Islet precursor cell (in vitro differentiated cells): Measurements from ENCODE around the gene ALOX12B.
A peak's percentile ranks its signal among the peaks of the same experiment; 100 is the strongest.
"Not testable (repeated sequence)": the region's sequence is repeated elsewhere in the genome, so short reads cannot be mapped to it uniquely, and the experiment has no call there.

Source experiments
- DNase-seq: peaks from one replicate; pipeline ENCODE4 v3.0.0-alpha.2; 2018

ALOX12B gene

DNA sequence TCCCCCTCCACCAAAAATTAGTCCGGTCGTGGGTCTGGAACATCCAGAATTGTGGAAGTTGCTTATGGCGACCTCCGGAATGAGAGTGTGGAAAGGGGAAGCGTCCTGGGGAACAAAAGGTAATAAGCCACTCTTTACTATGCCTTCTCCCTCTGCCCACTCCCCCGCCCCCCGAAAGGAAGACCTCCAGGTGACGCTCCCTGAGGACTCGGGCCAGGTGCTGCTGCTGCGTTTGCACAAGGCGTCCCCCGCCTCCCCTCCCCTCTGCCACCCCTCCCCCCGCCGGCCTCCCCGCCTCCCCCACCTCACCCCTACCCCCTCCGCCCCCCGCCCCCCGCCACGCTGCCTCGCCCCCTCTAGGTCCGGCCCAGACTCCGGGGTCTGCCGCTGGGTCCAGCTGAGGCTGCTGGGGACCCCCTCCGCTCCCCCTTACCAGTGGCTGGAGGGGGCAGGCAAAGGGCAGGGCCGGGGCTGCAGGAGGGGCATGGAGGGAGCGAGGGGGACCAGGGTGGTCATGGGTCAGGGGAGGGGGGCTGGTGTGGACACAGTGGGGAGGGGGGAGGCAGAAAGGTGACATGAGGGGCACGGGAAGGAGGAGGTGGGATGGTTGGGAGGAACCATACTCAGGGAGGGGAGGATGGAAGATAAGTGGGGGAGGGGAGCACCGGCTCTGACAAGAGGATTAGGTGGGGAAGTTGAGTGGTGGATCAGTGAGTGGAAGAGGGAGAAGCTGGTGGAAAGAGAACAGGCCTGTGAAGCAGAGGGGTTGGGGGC is 23.6 kb downstream of the ALOX12B start:
- DNase-seq, result no peak

DNA sequence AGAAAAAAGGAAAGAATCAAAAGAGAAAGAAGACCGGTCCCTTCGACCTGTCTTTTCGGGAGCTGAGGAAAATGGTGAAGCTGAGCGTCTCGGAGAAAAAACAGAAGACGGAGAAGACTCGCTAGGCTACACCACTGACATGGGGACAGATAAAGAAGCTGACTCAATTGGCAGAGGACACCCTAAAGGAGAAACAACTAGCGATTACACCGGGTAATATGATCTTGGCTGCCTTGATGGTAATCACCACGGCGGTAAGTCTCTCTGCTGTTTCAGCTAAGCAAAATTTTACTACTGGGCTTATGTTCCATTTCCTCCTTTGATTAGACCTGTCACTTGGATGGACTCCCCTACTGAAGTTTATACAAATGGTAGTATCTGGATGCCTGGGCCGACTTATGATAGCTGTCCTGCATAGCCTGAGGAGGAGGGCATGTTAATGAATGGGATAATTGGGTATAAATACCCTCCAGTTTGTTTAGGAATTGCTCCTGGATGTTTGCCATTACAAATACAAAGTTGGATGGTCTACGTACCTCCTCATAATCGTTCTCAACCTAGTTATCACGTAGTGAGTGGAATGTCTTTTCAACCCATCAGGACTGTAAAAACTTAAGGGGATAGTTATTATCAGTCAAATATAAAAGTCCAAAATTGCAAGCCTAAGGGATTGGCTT is 24.6 kb downstream of the ALOX12B start:
- no peak for DNase-seq

DNA sequence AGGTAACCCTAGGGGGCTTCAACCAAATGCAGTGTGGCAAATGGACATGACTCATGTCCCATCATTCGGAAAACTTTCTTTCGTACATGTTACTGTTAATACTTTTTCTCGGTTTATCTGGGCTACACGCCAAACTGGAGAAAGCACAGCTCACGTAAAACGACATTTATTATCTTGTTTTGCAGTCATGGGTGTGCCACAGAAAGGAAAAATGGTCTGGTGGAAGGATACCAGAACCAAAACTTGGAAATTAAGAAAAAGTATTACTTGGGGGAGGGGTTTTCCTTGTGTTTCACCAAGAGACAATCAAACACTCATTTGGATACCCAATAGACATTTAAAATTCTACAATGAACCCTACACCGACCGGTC is 25.1 kb downstream of the ALOX12B start:
- DNase-seq, result no peak

DNA sequence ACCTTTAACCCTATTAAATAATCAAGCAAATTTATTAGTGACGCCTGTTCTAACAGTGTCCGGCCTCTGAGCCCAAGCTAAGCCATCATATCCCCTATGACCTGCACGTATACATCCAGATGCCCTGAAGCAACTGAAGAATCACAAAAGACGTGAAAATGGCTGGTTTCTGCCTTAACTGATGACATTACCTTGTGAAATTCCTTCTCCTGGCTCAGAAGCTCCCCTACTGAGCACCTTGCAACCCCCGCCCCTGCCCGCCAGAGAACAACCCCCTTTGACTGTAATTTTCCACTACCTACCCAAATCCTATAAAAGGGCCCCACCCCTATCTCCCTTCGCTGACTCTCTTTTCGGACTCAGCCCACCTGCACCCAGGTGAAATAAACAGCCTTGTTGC is 25.7 kb downstream of the ALOX12B start:
- DNase-seq, result not testable (repeated sequence)

GRCh38 chr17:8060274-8060673 is 27.2 kb downstream of the ALOX12B start:
- peak; percentile 76 for DNase-seq

- no peak for DNase-seq
Observed at GRCh38 chr17:8059131-8059530, 28.4 kb downstream of the ALOX12B start.

GRCh38 chr17:8057691-8058114 is 29.8 kb downstream of the ALOX12B start:
- DNase-seq, result peak; percentile 80

DNA sequence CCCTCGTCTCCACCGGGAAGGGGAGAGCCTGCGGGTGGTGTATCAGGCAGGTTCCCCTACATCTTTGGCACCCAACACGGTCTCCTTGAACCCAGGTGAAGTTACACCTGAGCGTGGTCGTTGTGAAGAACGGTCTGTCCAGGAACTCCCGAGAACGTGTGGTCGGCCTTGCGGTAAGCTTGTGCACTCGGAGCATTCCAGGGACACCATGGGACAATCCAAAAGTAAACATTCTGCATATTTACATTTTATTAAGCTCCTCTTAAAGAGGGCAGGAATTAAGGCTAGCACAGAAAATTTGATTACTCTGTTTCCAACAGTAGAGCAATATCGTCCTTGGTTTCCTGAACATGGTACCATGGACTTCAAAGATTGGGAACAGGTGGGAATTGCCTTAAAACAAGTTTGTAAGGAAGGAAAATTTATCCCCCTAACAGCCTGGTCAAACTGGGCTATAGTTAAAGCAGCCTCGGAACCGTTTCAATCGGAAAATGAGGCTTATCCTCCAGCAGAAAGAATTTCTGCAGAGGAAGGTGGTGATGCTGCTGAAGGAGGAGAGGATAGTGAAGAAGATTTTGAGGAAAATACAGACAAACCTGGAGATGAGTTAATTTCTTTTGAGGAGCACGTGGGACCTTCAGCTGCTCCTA is 30.4 kb downstream of the ALOX12B start:
- DNase-seq, result no peak

- peak; percentile 82 for DNase-seq
Observed at GRCh38 chr17:8056232-8056975, 31.1 kb downstream of the ALOX12B start.

- DNase-seq, result no peak
Observed at GRCh38 chr17:8055851-8056231, 31.7 kb downstream of the ALOX12B start.

DNA sequence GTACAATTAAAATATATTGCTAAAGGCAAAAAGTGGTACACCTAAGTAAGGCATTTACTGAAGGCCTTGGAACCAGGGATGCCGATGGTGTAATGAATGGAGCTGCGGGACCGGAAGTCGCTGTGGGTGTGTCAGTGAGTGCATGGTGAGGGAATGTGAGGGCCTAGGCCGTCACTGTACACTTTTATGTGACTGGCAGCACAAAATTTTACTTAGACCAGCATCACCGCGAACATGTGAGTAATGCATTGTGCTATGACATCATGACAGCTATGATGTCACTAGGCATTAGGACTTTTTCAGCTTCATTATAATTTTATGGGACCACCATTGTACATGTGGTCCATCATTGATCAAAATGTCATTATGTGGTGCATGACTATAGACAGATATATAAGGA is 33.9 kb downstream of the ALOX12B start:
- no peak for DNase-seq

- no peak for DNase-seq
Observed at GRCh38 chr17:8052256-8053252, 35.0 kb downstream of the ALOX12B start.

- no peak for DNase-seq
Observed at GRCh38 chr17:8051831-8052230, 35.7 kb downstream of the ALOX12B start.

- DNase-seq, result peak; percentile 23
Observed at GRCh38 chr17:8048736-8049135, 38.8 kb downstream of the ALOX12B start.

DNA sequence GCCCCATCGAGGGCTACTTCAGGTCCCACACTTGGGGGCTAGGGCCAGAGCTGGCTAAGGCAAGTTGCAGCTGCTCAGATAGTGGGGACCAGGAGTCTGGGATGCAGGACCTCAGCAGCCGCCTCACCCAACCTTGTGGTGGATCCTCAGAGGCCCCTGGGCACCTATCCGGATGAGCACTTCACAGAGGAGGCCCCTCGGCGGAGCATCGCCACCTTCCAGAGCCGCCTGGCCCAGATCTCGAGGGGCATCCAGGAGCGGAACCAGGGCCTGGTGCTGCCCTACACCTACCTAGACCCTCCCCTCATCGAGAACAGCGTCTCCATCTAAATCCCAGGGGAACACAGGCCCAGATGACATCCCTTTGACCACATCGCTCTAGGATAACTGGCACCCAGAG is 39.3 kb downstream of the ALOX12B start:
- DNase-seq, result peak; percentile 52

- peak; percentile 44 for DNase-seq
Observed at GRCh38 chr17:8047769-8048110, 39.8 kb downstream of the ALOX12B start.

DNA sequence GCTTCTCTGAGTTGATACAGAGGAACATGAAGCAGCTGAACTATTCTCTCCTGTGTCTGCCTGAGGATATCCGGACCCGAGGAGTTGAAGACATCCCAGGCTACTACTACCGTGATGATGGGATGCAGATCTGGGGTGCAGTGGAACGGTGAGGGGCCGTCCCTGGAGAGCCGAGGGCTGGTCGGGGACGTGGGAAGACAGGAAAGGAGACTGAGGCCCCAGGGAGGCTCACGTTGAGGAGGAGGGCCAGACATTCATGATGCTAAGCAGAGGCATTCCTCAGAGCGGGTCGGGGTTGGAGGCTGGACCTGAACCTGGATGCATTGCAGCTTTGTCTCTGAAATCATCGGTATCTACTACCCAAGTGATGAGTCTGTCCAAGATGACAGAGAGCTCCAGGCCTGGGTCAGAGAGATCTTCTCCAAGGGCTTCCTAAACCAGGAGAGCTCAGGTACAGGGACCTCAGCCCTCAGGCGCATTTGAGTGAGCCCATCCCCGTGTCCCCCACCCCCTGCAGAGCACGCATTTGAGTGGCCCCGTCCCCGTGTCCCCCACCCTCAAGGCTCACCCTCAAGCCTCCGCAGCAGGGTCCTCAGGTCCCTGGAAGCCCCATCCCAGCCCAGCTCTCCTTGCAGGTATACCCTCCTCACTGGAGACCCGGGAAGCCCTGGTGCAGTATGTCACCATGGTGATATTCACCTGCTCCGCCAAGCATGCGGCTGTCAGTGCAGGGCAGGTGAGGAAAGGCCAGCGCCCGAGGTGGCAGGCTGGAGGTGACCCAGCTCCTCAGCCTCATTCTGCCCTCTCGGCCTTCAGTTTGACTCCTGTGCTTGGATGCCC is 40.4 kb downstream of the ALOX12B start:
- DNase-seq, result peak; percentile 45

GRCh38 chr17:8046306-8046928 is 41.1 kb downstream of the ALOX12B start:
- peak; percentile 50 for DNase-seq

DNA sequence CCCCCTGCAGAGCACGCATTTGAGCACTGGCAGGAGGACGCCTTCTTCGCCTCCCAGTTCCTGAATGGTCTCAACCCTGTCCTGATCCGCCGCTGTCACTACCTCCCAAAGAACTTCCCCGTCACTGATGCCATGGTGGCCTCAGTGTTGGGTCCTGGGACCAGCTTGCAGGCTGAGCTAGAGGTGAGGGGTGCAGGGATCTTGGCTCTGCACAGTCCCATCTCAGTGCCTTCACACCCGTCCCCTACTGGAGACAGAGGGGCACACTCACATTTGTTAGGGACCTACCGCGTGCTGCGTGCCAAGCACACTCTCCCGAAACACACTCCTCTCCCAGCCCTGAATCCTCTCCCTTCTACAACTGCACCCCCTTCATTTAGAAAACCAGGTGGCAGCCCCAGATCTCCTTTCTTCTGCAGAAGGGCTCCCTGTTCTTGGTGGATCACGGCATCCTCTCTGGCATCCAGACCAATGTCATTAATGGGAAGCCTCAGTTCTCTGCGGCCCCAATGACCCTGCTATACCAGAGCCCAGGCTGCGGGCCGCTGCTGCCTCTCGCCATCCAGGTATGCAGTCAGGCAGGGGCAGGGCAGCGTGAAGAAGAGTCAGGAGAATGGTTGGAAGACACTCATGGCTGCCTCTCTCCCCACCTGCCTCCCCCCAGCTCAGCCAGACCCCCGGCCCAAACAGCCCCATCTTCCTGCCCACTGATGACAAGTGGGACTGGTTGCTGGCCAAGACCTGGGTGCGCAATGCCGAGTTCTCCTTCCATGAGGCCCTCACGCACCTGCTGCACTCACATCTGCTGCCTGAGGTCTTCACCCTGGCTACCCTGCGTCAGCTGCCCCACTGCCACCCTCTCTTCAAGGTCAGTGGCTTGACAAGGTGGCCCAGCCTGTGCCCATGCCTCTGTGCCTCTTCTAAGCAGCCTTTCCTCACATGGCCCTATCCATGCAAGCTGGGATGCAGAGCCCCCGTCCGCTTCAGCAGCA is 42.4 kb downstream of the ALOX12B start:
- peak; percentile 53 for DNase-seq
